WTC11 (cell line): ENCODE results near the gene KIFC3. TPM values are rescaled to one million over a fixed set of nuclear protein-coding genes. Genes with fewer than 3 reads are reported as not detected.

Source experiments
- ATAC-seq: fragments of 200-7000 bp; cut with Tn5 transposase; 2 replicates; pipeline ENCODE4 v1.10.0; 2021; ENCODE audit warnings: mild to moderate bottlenecking, moderate library complexity
- CTCF ChIA-PET: fragments of 300-600 bp; sonication (Branson Sonifier 250); formaldehyde crosslinking; loops from one replicate; lab custom pipeline; 2021; ENCODE audit warnings: antibody characterized with exemption; lab: Charles Lee
- POLR2A ChIA-PET: fragments of 350-600 bp; sonication (Branson Sonifier 250); formaldehyde crosslinking; loops from one replicate; lab custom pipeline; 2021; ENCODE audit warnings: antibody characterized with exemption; lab: Charles Lee
- DNase-seq: peaks from one replicate; pipeline ENCODE4 v3.0.0; 2021; ENCODE audit warnings: low spot score
- H3K27ac Mint-ChIP-seq: 2 replicates; pipeline ENCODE4 v1.8.0; 2021; ENCODE audit warnings: mixed read lengths
- H3K27me3 Mint-ChIP-seq: 2 replicates; pipeline ENCODE4 v1.8.0; 2021; ENCODE audit warnings: low read depth, mild to moderate bottlenecking, moderate library complexity, mixed read lengths
- H3K36me3 Mint-ChIP-seq: 2 replicates; pipeline ENCODE4 v1.8.0; 2021; ENCODE audit warnings: mixed read lengths
- H3K4me1 Mint-ChIP-seq: 2 replicates; pipeline ENCODE4 v1.8.0; 2022; ENCODE audit warnings: mixed read lengths
- H3K4me3 Mint-ChIP-seq: 2 replicates; pipeline ENCODE4 v1.8.0; 2021; ENCODE audit warnings: mild to moderate bottlenecking, moderate library complexity, mixed read lengths
- H3K9me3 Mint-ChIP-seq: 2 replicates; pipeline ENCODE4 v1.8.0; 2021; ENCODE audit warnings: mixed read lengths
- ATF2 ChIP-seq: sonication (generic); formaldehyde crosslinking; IDR thresholded peaks from 2 replicates; pipeline ENCODE4 v1.8.1; 2022; ENCODE audit warnings: low read depth, missing genetic modification reagents, borderline replicate concordance
- CREM ChIP-seq: sonication (generic); formaldehyde crosslinking; IDR thresholded peaks from 2 replicates; pipeline ENCODE4 v1.8.1; 2022; ENCODE audit warnings: mild to moderate bottlenecking, missing genetic modification reagents, moderate library complexity
- FOXK1 ChIP-seq: sonication (generic); formaldehyde crosslinking; IDR thresholded peaks from 2 replicates; pipeline ENCODE4 v1.8.0; 2022; ENCODE audit warnings: mild to moderate bottlenecking, moderate library complexity, missing genetic modification reagents
- GABPB1 ChIP-seq: sonication (generic); formaldehyde crosslinking; IDR thresholded peaks from 2 replicates; pipeline ENCODE4 v1.8.1; 2023; ENCODE audit warnings: mild to moderate bottlenecking, missing genetic modification reagents
- HMGA2 ChIP-seq: fragments of 250-450 bp; sonication (Bioruptor Pico); IDR thresholded peaks from 2 replicates; pipeline ENCODE4 v1.4.0; 2021; ENCODE audit warnings: mild to moderate bottlenecking, moderate library complexity
- NFE2L1 ChIP-seq: sonication (generic); formaldehyde crosslinking; IDR thresholded peaks from 2 replicates; pipeline ENCODE4 v1.8.1; 2023; ENCODE audit warnings: missing genetic modification reagents
- NFYB ChIP-seq: sonication (generic); formaldehyde crosslinking; conservative IDR thresholded peaks from 2 replicates; pipeline ENCODE4 v1.8.0; 2022; ENCODE audit warnings: low read depth, missing genetic modification reagents
- OVOL2 ChIP-seq: fragments of 250-450 bp; sonication (Bioruptor Pico); IDR thresholded peaks from 2 replicates; pipeline ENCODE4 v1.9.0; 2021; ENCODE audit warnings: mild to moderate bottlenecking, borderline replicate concordance
- PRDM15 ChIP-seq: sonication (generic); formaldehyde crosslinking; IDR thresholded peaks from 2 replicates; pipeline ENCODE4 v1.8.0; 2022; ENCODE audit warnings: missing genetic modification reagents
- SMAD4 ChIP-seq: sonication (generic); formaldehyde crosslinking; IDR thresholded peaks from 2 replicates; pipeline ENCODE4 v1.8.0; 2022; ENCODE audit warnings: mild to moderate bottlenecking, missing genetic modification reagents
- SOX15 ChIP-seq: fragments of 250-450 bp; sonication (Bioruptor Pico); IDR thresholded peaks from 2 replicates; pipeline ENCODE4 v1.9.0; 2021; ENCODE audit warnings: mild to moderate bottlenecking
- ZNF138 ChIP-seq: sonication (generic); formaldehyde crosslinking; conservative IDR thresholded peaks from 2 replicates; pipeline ENCODE4 v1.8.1; 2022; ENCODE audit warnings: mild to moderate bottlenecking, moderate library complexity, missing genetic modification reagents
- ZNF232 ChIP-seq: sonication (generic); formaldehyde crosslinking; IDR thresholded peaks from 2 replicates; pipeline ENCODE4 v1.8.0; 2022; ENCODE audit warnings: mild to moderate bottlenecking, missing genetic modification reagents
- ZNF317 ChIP-seq: sonication (generic); formaldehyde crosslinking; IDR thresholded peaks from 2 replicates; pipeline ENCODE4 v1.8.1; 2023; ENCODE audit warnings: low read depth, mild to moderate bottlenecking, moderate library complexity, missing genetic modification reagents, borderline replicate concordance
- total RNA-seq: library from RNA; stranded (reverse); gene quantifications from 3 replicates; pipeline ENCODE4 v1.2.3, GENCODE V29; 2021
- TF ChIP-seq, protein P1 (sequence below): sonication (generic); formaldehyde crosslinking; IDR thresholded peaks from 2 replicates; pipeline ENCODE4 v1.8.1; 2022; ENCODE audit warnings: mild to moderate bottlenecking, missing genetic modification reagents, moderate library complexity, borderline replicate concordance
- TF ChIP-seq, protein P2 (sequence below): fragments of 250-450 bp; sonication (Bioruptor Pico); IDR thresholded peaks from 2 replicates; pipeline ENCODE4 v1.8.0; 2021; ENCODE audit warnings: mild to moderate bottlenecking

The KIFC3 gene
- total RNA-seq, 1 experiment from 2014 or later, result 11.6 TPM

DNA sequence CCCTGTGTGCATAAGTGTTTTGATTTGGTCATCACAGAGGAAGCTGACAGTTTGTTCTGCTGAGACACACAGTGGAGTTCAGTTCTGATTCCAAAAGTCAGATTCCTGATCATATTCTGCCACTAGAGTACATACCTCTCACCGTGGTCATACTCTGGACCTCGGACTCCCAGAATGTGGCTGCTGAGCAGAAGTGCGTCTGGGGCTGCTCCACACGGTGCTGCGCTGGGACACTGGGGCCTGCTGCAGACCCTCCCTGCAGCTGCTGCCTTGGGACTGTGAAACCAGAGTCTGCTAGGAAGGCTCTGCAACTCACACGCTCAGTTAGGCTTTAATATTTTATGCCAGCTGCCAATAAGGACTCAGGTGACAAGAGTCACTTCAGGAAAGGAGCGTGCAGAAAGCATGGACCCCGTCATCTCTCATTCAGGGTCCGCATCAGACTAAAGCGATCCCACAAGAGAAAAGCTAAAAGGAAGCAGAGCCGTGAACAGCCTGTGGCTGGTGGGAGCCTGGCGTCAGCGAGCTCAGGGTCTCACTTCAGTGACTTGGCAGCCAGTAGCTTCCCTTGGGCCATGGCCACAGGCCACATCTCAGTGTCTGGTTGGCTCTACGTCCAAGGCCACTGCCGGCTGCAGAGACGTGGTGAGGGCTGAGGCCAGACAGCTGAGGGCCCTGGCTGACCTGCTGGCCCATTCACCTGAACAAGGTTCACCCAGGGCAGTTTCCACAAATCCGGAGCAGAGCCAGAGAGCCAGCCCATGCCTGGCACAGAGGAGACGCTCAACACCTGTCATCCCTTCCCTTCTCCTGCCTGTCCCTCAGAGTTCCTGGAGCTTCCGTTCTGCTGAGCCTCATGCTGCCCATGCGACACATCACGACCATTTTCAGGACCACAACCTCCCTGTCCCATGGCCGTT lies 24.7 kb upstream of the KIFC3 start:
- no peak for DNase-seq
- ATAC-seq, result no peak
- POLR2A ChIA-PET, result interaction anchor here (0.6 kb wide), 1 partner anchor 136 kb away, joined by 3 read pairs; no protein-coding TSS in a partner anchor
- H3K36me3 Mint-ChIP-seq, result no peaks in the 10 kb centered on the region
- TF ChIP-seq GABPB1 (0 out of 2 replicates have a peak, but pooled peaks have one; percentile 11), SOX15 (CRISPR knock-in tag) (no peak)
- TF ChIP-seq, all 79 proteins: peak for 1
- H3K27ac Mint-ChIP-seq, result no peak overlapping the region; the same call in 1 of the 2 replicates
- H3K4me3 Mint-ChIP-seq, result no peak overlapping the region
- H3K9me3 Mint-ChIP-seq, result no peaks in the 10 kb centered on the region
- peaks cover 15% of the 10 kb centered on the region for H3K4me1 Mint-ChIP-seq
- no peaks in the 10 kb centered on the region for H3K27me3 Mint-ChIP-seq
- CTCF ChIA-PET, result interaction anchor here (1.0 to 1.4 kb wide), 3 partner anchors 32 to 51 kb away, joined by 3 to 6 read pairs (median 3); no protein-coding TSS in a partner anchor

- no peak for TF ChIP-seq ATF2
- no peak for TF ChIP-seq ZNF138 (CRISPR knock-in tag)
- no peak for TF ChIP-seq ZNF232 (CRISPR knock-in tag)
- no peak for TF ChIP-seq HMGA2 (CRISPR knock-in tag)
- TF ChIP-seq CREM, result no peak
- no peak for TF ChIP-seq FOXK1 (CRISPR knock-in tag)
- TF ChIP-seq SMAD4 (CRISPR knock-in tag), result no peak
- TF ChIP-seq ZNF317 (CRISPR knock-in tag), result no peak
- TF ChIP-seq, protein P1, sequence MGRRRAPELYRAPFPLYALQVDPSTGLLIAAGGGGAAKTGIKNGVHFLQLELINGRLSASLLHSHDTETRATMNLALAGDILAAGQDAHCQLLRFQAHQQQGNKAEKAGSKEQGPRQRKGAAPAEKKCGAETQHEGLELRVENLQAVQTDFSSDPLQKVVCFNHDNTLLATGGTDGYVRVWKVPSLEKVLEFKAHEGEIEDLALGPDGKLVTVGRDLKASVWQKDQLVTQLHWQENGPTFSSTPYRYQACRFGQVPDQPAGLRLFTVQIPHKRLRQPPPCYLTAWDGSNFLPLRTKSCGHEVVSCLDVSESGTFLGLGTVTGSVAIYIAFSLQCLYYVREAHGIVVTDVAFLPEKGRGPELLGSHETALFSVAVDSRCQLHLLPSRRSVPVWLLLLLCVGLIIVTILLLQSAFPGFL, result no peak
- TF ChIP-seq PRDM15 (CRISPR knock-in tag), result no peak
- no peak for TF ChIP-seq NFE2L1 (CRISPR knock-in tag)
- TF ChIP-seq NFYB (CRISPR knock-in tag), result no peak
- TF ChIP-seq OVOL2 (CRISPR knock-in tag), result no peak
- TF ChIP-seq, protein P2, sequence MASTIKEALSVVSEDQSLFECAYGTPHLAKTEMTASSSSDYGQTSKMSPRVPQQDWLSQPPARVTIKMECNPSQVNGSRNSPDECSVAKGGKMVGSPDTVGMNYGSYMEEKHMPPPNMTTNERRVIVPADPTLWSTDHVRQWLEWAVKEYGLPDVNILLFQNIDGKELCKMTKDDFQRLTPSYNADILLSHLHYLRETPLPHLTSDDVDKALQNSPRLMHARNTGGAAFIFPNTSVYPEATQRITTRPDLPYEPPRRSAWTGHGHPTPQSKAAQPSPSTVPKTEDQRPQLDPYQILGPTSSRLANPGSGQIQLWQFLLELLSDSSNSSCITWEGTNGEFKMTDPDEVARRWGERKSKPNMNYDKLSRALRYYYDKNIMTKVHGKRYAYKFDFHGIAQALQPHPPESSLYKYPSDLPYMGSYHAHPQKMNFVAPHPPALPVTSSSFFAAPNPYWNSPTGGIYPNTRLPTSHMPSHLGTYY (CRISPR knock-in tag), result no peak
- TF ChIP-seq, all 79 proteins: peak for 0
- DNase-seq (no peak), ATAC-seq (no peak)
- H3K27ac Mint-ChIP-seq, result 0 out of 2 replicates have a peak overlapping the region, but pooled peaks have one; percentile 15
- no peaks in the 10 kb centered on the region for H3K36me3 Mint-ChIP-seq
- H3K4me1 Mint-ChIP-seq, result peaks cover 19% of the 10 kb centered on the region
- no peak overlapping the region for H3K4me3 Mint-ChIP-seq
- POLR2A ChIA-PET, result no interaction called here
- H3K9me3 Mint-ChIP-seq, result no peaks in the 10 kb centered on the region
- CTCF ChIA-PET, result interaction anchor here (1.4 kb wide), 1 partner anchor 69 kb away, joined by 3 read pairs; no protein-coding TSS in a partner anchor
- H3K27me3 Mint-ChIP-seq, result no peaks in the 10 kb centered on the region
These were observed 23.8 kb upstream of the KIFC3 start for GRCh38 chr16:57826052-57826451.
